ENCODE measurements around the gene E2F3. TPM values are rescaled to one million over a fixed set of nuclear protein-coding genes. Genes with fewer than 3 reads are reported as not detected.
A peak's percentile ranks its signal among the peaks of the same experiment; 100 is the strongest.
"Not testable (repeated sequence)": the region's sequence is repeated elsewhere in the genome, so short reads cannot be mapped to it uniquely, and the experiment has no call there.

The E2F3 gene
- polyA plus RNA-seq, 2 donors = 3.4 to 3.9 TPM

DNA sequence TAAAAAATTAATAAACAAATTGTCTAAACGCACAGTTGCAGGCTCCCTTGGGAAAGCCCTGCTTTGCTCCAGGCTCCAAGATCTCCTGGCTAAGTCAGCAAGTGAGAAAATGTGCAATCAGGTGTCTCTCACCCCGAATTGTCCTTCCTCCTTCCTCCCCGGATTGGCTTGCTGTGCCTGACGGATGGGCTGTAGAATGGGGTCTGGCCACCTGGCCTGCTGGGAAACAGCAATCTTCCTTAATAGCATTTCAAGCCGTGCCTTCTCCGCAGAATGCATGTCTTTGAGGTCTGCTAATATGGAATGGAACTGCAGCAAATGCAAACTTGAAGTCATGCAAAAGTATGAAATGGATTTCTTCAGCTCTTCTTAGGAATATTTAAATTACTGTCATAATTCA lies 88.9 kb downstream of the E2F3 start:
- no peaks in the 10 kb centered on the region for H3K27me3 ChIP-seq (ENCODE audit: control insufficient read depth in 1 of 2, insufficient read depth in 2 of 2, low read length in 2 of 2)

DNA sequence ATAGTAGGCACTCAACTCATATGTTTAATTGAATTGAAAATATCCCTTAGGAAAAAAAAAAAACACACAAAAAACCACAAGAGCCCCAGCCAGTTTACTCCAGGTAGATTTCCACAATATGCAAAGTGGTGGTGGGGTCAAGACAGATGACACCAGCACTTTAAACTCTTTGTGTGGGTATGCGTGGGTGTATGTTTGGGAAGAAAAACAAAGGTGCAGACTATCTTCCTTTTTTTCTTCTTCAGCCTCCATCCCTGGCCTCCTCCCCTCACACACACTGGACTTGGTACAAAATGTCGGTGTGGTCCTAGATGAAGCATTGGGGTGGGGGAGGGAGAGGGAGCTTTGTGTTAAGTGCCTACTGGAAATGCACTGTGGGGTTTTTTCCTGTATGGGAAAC lies 90.4 kb downstream of the E2F3 start:
- Histone ChIP-seq H3K36me3 (ENCODE audit: control insufficient read depth in 2 of 2, insufficient read depth in 2 of 2, low read length in 1 of 2) (peaks cover 4 to 5% of the 10 kb centered on the region in 2 donors), H3K4me1 (ENCODE audit: control insufficient read depth in 2 of 2, insufficient read depth in 2 of 2, low read length in 1 of 2) (no peaks in the 10 kb centered on the region), H3K27me3 (ENCODE audit: control insufficient read depth in 1 of 2, insufficient read depth in 2 of 2, low read length in 2 of 2) (no peaks in the 10 kb centered on the region), H3K4me3 (ENCODE audit: low read depth in 1 of 2, low read length in 2 of 2) (no peak overlapping the region), H3K27ac (ENCODE audit: low read depth in 2 of 2, low read length in 1 of 2) (no peak overlapping the region), H3K9me3 (ENCODE audit: control insufficient read depth in 2 of 2, insufficient read depth in 1 of 2, low read depth in 1 of 2, low read length in 1 of 2) (no peaks in the 10 kb centered on the region)
- 90 to 94% methylated on average over 2 of the region's 2 CpGs for whole genome bisulfite sequencing, 2 donors

More for the DNA sequence above, 88.9 kb downstream of the E2F3 start:
- Histone ChIP-seq H3K4me3 (ENCODE audit: low read depth in 1 of 2, low read length in 2 of 2) (no peak overlapping the region), H3K4me1 (ENCODE audit: control insufficient read depth in 2 of 2, insufficient read depth in 2 of 2, low read length in 1 of 2) (no peaks in the 10 kb centered on the region), H3K9me3 (ENCODE audit: control insufficient read depth in 2 of 2, insufficient read depth in 1 of 2, low read depth in 1 of 2, low read length in 1 of 2) (no peaks in the 10 kb centered on the region), H3K27ac (ENCODE audit: low read depth in 2 of 2, low read length in 1 of 2) (no peak overlapping the region), H3K36me3 (ENCODE audit: control insufficient read depth in 2 of 2, insufficient read depth in 2 of 2, low read length in 1 of 2) (peaks cover 4 to 5% of the 10 kb centered on the region in 2 donors)
- 94 to 95% methylated on average over 6 of the region's 6 CpGs for WGBS, 2 donors

DNA sequence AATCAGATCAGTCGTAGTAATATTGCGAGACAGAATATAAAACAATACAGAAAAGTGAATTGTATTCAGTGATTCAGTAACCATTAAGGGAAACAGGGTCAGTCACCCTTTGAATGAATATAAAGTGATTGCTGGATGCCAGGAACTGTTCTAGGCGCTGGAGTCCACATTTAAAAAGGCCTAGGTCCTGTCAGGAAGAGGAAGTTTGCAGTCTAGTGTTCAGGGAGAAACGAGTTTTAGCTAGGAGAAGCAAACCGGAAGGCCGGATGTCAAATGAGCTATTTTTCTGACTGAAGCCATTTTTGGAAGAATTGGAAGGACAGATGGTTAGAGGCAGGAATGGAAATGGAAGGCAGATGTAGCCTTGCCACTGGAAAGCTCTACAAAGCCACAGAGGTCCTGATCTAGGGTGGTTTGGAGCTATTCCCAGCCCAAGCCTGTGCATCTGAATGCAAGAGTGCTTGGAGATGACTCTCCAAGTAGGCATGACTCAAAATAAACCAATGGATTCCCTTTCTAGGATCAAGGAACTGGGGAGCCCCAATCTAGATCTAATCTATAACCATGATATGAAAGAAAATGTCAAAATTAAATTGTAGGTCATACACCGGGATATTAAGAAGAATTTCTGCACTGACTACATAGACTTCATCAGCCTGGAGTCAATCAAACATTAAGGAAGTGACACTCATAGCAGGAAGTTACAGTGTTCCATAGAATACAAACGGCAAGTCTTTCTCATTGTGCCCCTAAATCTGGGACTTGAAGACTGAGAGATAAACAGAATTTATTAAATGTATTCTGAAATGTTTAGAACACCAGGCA lies 95.7 kb downstream of the E2F3 start:
- no peaks in the 10 kb centered on the region for H3K4me1 ChIP-seq (ENCODE audit: control insufficient read depth in 2 of 2, insufficient read depth in 2 of 2, low read length in 1 of 2)
- H3K9me3 ChIP-seq (ENCODE audit: control insufficient read depth in 2 of 2, insufficient read depth in 1 of 2, low read depth in 1 of 2, low read length in 1 of 2) = no peaks in the 10 kb centered on the region
- no peaks in the 10 kb centered on the region for H3K27me3 ChIP-seq (ENCODE audit: control insufficient read depth in 1 of 2, insufficient read depth in 2 of 2, low read length in 2 of 2)
- no peak overlapping the region for H3K27ac ChIP-seq (ENCODE audit: low read depth in 2 of 2, low read length in 1 of 2)
- no peak overlapping the region for H3K4me3 ChIP-seq (ENCODE audit: low read depth in 1 of 2, low read length in 2 of 2)
- WGBS, 2 donors = 76 to 79% methylated on average over 8 of the region's 8 CpGs
- no peaks in the 10 kb centered on the region for H3K36me3 ChIP-seq (ENCODE audit: control insufficient read depth in 2 of 2, insufficient read depth in 2 of 2, low read length in 1 of 2)

- Histone ChIP-seq H3K27ac (ENCODE audit: low read depth in 2 of 2, low read length in 1 of 2) (no peak overlapping the region), H3K4me1 (ENCODE audit: control insufficient read depth in 2 of 2, insufficient read depth in 2 of 2, low read length in 1 of 2) (no peaks in the 10 kb centered on the region), H3K9me3 (ENCODE audit: control insufficient read depth in 2 of 2, insufficient read depth in 1 of 2, low read depth in 1 of 2, low read length in 1 of 2) (no peaks in the 10 kb centered on the region), H3K36me3 (ENCODE audit: control insufficient read depth in 2 of 2, insufficient read depth in 2 of 2, low read length in 1 of 2) (no peaks in the 10 kb centered on the region), H3K27me3 (ENCODE audit: control insufficient read depth in 1 of 2, insufficient read depth in 2 of 2, low read length in 2 of 2) (no peaks in the 10 kb centered on the region), H3K4me3 (ENCODE audit: low read depth in 1 of 2, low read length in 2 of 2) (no peak overlapping the region)
- 92 to 96% methylated on average over 2 of the region's 2 CpGs for WGBS, 2 donors
These were observed 96.3 kb downstream of the E2F3 start for GRCh38 chr6:20498041-20498385.

GRCh38 chr6:20509212-20509611 lies 107.5 kb downstream of the E2F3 start:
- no peaks in the 10 kb centered on the region for H3K4me1 ChIP-seq (ENCODE audit: control insufficient read depth in 2 of 2, insufficient read depth in 2 of 2, low read length in 1 of 2)
- no peaks in the 10 kb centered on the region for H3K9me3 ChIP-seq (ENCODE audit: control insufficient read depth in 2 of 2, insufficient read depth in 1 of 2, low read depth in 1 of 2, low read length in 1 of 2)
- H3K36me3 ChIP-seq (ENCODE audit: control insufficient read depth in 2 of 2, insufficient read depth in 2 of 2, low read length in 1 of 2) = no peaks in the 10 kb centered on the region
- H3K27ac ChIP-seq (ENCODE audit: low read depth in 2 of 2, low read length in 1 of 2) = no peak overlapping the region
- H3K27me3 ChIP-seq (ENCODE audit: control insufficient read depth in 1 of 2, insufficient read depth in 2 of 2, low read length in 2 of 2) = no peaks in the 10 kb centered on the region
- WGBS, 2 donors = 69 to 76% methylated on average over 2 of the region's 2 CpGs
- H3K4me3 ChIP-seq (ENCODE audit: low read depth in 1 of 2, low read length in 2 of 2) = no peak overlapping the region

DNA sequence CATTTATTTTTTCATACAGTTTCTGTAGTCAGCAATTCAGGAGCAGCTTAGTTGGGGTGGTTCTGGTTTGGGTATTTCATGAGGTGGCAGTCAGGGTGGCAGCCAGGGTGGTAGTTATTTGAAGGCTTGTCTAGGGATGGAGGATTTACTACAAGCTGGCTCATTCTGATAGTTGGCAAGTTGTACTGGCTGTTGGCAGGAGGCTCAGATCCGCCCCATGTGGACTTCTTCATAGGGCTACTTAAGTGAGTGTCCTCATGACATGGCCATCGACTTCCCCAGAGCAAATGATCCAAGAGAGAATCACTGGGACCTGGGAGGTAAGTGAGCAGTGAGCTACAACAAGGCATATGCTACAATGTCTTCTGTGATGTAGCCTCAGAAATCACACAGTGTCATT lies 110.2 kb downstream of the E2F3 start:
- no peaks in the 10 kb centered on the region for H3K36me3 ChIP-seq (ENCODE audit: control insufficient read depth in 2 of 2, insufficient read depth in 2 of 2, low read length in 1 of 2)
- no peaks in the 10 kb centered on the region for H3K4me1 ChIP-seq (ENCODE audit: control insufficient read depth in 2 of 2, insufficient read depth in 2 of 2, low read length in 1 of 2)
- 69 to 88% methylated on average over 2 of the region's 2 CpGs for WGBS, 2 donors
- no peak overlapping the region for H3K4me3 ChIP-seq (ENCODE audit: low read depth in 1 of 2, low read length in 2 of 2)
- no peak overlapping the region for H3K27ac ChIP-seq (ENCODE audit: low read depth in 2 of 2, low read length in 1 of 2)
- no peaks in the 10 kb centered on the region for H3K9me3 ChIP-seq (ENCODE audit: control insufficient read depth in 2 of 2, insufficient read depth in 1 of 2, low read depth in 1 of 2, low read length in 1 of 2)
- no peaks in the 10 kb centered on the region for H3K27me3 ChIP-seq (ENCODE audit: control insufficient read depth in 1 of 2, insufficient read depth in 2 of 2, low read length in 2 of 2)

GRCh38 chr6:20525208-20525607 lies 123.5 kb downstream of the E2F3 start:
- 82 to 92% methylated on average over 3 of the region's 3 CpGs for WGBS, 2 donors
- not testable (repeated sequence) for H3K27me3 ChIP-seq (ENCODE audit: control insufficient read depth in 1 of 2, insufficient read depth in 2 of 2, low read length in 2 of 2); H3K4me1 ChIP-seq (ENCODE audit: control insufficient read depth in 2 of 2, insufficient read depth in 2 of 2, low read length in 1 of 2); H3K36me3 ChIP-seq (ENCODE audit: control insufficient read depth in 2 of 2, insufficient read depth in 2 of 2, low read length in 1 of 2); H3K27ac ChIP-seq (ENCODE audit: low read depth in 2 of 2, low read length in 1 of 2); H3K4me3 ChIP-seq (ENCODE audit: low read depth in 1 of 2, low read length in 2 of 2); H3K9me3 ChIP-seq (ENCODE audit: control insufficient read depth in 2 of 2, insufficient read depth in 1 of 2, low read depth in 1 of 2, low read length in 1 of 2)

DNA sequence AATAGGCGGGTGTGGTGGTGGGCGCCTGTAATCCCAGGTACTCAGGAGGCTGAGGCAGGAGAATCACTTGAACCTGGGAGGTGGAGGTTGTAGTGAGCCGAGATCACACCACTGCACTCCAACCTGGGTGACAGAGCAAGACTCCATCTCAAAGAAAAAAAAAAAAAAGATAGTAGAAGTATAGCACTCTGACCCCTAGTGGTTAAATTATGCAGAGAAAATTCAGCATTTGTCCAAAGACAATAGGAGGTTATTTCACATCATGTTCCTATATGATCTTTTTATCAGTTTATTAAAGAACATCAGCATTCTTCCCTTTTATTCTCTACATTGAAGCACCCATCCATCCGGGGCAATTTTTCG lies 127.4 kb downstream of the E2F3 start:
- not testable (repeated sequence) for H3K9me3 ChIP-seq (ENCODE audit: control insufficient read depth in 2 of 2, insufficient read depth in 1 of 2, low read depth in 1 of 2, low read length in 1 of 2); H3K27ac ChIP-seq (ENCODE audit: low read depth in 2 of 2, low read length in 1 of 2); H3K4me3 ChIP-seq (ENCODE audit: low read depth in 1 of 2, low read length in 2 of 2); H3K4me1 ChIP-seq (ENCODE audit: control insufficient read depth in 2 of 2, insufficient read depth in 2 of 2, low read length in 1 of 2); H3K27me3 ChIP-seq (ENCODE audit: control insufficient read depth in 1 of 2, insufficient read depth in 2 of 2, low read length in 2 of 2); H3K36me3 ChIP-seq (ENCODE audit: control insufficient read depth in 2 of 2, insufficient read depth in 2 of 2, low read length in 1 of 2)
- 26 to 37% methylated on average over 4 to 5 of the region's 5 CpGs for WGBS, 2 donors

- H3K4me3 ChIP-seq (ENCODE audit: low read depth in 1 of 2, low read length in 2 of 2) = no peak overlapping the region
- no peak overlapping the region for H3K27ac ChIP-seq (ENCODE audit: low read depth in 2 of 2, low read length in 1 of 2)
- 98 to 100% methylated on average over 1 of the region's 1 CpG for WGBS, 2 donors
These were observed 131.2 kb downstream of the E2F3 start for GRCh38 chr6:20532881-20533280.

DNA sequence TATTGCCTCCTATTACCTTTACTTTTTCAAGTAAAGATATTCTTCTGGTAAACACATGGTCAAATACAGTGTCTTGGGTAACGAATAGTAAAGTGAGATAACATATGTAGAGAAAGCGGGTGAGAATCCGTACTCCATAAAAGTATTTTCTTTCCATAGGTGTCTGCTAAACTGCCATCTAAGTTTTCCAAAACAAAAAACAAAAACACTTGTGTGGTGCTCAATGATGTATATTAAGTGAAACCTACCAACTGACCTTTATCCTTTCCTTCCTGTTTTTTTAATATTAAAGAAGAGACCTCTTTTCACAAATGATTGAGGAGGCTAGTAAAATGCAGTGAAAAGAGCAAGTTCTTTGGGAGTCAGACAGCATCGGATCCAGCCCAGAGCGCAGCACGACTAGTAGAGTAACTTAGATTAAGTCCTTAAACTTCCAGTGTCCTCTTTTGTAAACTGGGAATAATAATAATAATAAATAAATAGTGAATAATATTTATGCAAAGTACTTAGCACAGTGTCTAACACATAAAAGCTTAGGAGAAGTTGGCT lies 132.1 kb downstream of the E2F3 start:
- Histone ChIP-seq H3K36me3 (ENCODE audit: control insufficient read depth in 2 of 2, insufficient read depth in 2 of 2, low read length in 1 of 2) (no peaks in the 10 kb centered on the region), H3K27me3 (ENCODE audit: control insufficient read depth in 1 of 2, insufficient read depth in 2 of 2, low read length in 2 of 2) (no peaks in the 10 kb centered on the region), H3K4me3 (ENCODE audit: low read depth in 1 of 2, low read length in 2 of 2) (peak overlapping the region in 1 of 2 donors; percentile 100), H3K9me3 (ENCODE audit: control insufficient read depth in 2 of 2, insufficient read depth in 1 of 2, low read depth in 1 of 2, low read length in 1 of 2) (no peaks in the 10 kb centered on the region), H3K27ac (ENCODE audit: low read depth in 2 of 2, low read length in 1 of 2) (peak overlapping the region in 1 of 2 donors; percentile 68), H3K4me1 (ENCODE audit: control insufficient read depth in 2 of 2, insufficient read depth in 2 of 2, low read length in 1 of 2) (no peaks in the 10 kb centered on the region)
- 47 to 52% methylated on average over 6 of the region's 6 CpGs for WGBS, 2 donors

More at GRCh38 chr6:20532881-20533280, 131.2 kb downstream of the E2F3 start:
- no peaks in the 10 kb centered on the region for H3K36me3 ChIP-seq (ENCODE audit: control insufficient read depth in 2 of 2, insufficient read depth in 2 of 2, low read length in 1 of 2)
- H3K9me3 ChIP-seq (ENCODE audit: control insufficient read depth in 2 of 2, insufficient read depth in 1 of 2, low read depth in 1 of 2, low read length in 1 of 2) = no peaks in the 10 kb centered on the region
- H3K4me1 ChIP-seq (ENCODE audit: control insufficient read depth in 2 of 2, insufficient read depth in 2 of 2, low read length in 1 of 2) = no peaks in the 10 kb centered on the region
- no peaks in the 10 kb centered on the region for H3K27me3 ChIP-seq (ENCODE audit: control insufficient read depth in 1 of 2, insufficient read depth in 2 of 2, low read length in 2 of 2)
